ENCODE data around the gene CSF2.

DNA sequence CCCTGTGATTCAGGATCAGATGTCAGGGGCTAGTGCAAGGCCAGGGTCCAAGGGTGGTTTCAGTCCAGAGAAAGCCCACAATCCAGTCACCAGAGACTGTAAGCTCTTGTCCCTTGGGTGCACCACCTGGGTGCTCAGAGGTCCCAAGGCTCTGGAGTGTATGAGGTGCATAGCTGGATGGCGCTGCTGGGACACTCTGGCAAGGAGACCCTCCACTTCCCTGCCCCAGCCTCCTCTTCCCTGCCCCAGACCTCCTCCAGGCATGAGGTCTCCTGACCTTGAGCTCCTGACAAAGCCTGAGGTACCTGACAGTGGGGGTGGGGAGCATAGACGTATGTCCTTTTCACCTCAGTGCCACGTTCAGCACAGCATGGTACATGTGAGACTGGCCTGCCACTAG is 7.0 kb downstream of the CSF2 start:
- TF ChIP-seq, protein P1, sequence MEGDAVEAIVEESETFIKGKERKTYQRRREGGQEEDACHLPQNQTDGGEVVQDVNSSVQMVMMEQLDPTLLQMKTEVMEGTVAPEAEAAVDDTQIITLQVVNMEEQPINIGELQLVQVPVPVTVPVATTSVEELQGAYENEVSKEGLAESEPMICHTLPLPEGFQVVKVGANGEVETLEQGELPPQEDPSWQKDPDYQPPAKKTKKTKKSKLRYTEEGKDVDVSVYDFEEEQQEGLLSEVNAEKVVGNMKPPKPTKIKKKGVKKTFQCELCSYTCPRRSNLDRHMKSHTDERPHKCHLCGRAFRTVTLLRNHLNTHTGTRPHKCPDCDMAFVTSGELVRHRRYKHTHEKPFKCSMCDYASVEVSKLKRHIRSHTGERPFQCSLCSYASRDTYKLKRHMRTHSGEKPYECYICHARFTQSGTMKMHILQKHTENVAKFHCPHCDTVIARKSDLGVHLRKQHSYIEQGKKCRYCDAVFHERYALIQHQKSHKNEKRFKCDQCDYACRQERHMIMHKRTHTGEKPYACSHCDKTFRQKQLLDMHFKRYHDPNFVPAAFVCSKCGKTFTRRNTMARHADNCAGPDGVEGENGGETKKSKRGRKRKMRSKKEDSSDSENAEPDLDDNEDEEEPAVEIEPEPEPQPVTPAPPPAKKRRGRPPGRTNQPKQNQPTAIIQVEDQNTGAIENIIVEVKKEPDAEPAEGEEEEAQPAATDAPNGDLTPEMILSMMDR (conservative IDR thresholded peaks at IDR 0.05): no peak
- no peak for TF ChIP-seq ZFX (IDR thresholded peaks at IDR 0.05)

Data from C4-2B (cell line).